GM23248 (cell line): ENCODE data around the gene POMT1.

Source experiments
- EZH2 ChIP-seq: fragments of 200-600 bp; sonication (generic); IDR thresholded peaks from 2 replicates; pipeline ENCODE4 v1.6.1; 2018; ENCODE audit warnings: antibody characterized with exemption, mild to moderate bottlenecking; ENCODE audit not compliant: insufficient read depth, poor library complexity, severe bottlenecking
- EZH2phosphoT487 ChIP-seq: fragments of 200-600 bp; sonication (generic); IDR thresholded peaks from 2 replicates; pipeline ENCODE4 v1.6.1; 2018; ENCODE audit warnings: antibody characterized with exemption, moderate library complexity, mild to moderate bottlenecking, low read depth; ENCODE audit not compliant: insufficient read depth

DNA sequence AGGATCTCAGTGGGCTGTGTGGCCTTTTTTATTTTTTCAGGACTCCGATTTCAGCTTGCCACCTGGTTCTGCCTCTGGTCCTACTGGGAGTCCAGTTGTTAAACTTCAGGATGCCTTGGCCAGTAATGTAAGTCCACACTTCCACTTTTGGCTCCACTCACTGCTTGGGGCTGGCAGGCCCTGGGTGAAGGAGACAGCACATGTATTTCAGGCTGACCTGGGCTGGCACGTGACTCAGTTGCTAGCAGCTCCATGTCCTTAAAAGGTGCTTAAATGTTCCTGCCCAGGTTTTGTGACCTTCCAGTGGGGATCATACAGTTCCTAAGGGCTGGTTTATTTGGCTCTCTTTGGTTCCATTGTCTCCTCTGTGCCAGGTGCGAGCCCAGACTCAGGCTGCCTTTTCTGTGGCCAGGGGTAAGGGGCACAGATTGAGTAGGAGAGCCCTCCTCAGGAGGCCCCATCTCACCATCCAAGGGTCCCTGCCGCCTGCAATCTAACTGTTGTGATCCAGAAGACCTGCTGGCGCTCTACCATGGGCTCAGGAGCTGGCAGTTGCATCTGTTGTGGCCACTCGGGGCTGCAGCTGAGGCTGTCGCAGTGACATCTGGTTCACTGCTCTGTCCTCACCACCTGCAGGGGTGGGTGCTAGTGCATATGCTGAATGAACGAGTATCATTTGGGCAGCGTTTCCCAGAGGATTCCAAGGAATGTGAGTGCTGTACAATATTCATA is 19.2 kb upstream of the POMT1 start:
- no peak for TF ChIP-seq EZH2
- TF ChIP-seq EZH2phosphoT487, result no peak
